B cell (primary cell): Measurements from ENCODE around the gene HIPK2.

Experiments used
- CTCF ChIP-seq: fragments of 200-600 bp; IDR thresholded peaks from one replicate; pipeline ENCODE4 v1.8.0; 2022; ENCODE audit warnings: antibody characterized with exemption, mild to moderate bottlenecking
- EZH2 ChIP-seq: IDR thresholded peaks from 2 replicates; pipeline ENCODE4 v1.6.1; 2012; ENCODE audit warnings: borderline replicate concordance, low read depth, mild to moderate bottlenecking, moderate library complexity, low read length; ENCODE audit not compliant: insufficient read depth, poor library complexity, severe bottlenecking

- TF ChIP-seq CTCF (no peak), EZH2 (no peak)
These were observed 33.3 kb upstream of the HIPK2 start for GRCh38 chr7:139811066-139811465.
